ENCODE results near the gene FOXN1.
A peak's percentile ranks its signal among the peaks of the same experiment; 100 is the strongest.

Gene FOXN1

DNA sequence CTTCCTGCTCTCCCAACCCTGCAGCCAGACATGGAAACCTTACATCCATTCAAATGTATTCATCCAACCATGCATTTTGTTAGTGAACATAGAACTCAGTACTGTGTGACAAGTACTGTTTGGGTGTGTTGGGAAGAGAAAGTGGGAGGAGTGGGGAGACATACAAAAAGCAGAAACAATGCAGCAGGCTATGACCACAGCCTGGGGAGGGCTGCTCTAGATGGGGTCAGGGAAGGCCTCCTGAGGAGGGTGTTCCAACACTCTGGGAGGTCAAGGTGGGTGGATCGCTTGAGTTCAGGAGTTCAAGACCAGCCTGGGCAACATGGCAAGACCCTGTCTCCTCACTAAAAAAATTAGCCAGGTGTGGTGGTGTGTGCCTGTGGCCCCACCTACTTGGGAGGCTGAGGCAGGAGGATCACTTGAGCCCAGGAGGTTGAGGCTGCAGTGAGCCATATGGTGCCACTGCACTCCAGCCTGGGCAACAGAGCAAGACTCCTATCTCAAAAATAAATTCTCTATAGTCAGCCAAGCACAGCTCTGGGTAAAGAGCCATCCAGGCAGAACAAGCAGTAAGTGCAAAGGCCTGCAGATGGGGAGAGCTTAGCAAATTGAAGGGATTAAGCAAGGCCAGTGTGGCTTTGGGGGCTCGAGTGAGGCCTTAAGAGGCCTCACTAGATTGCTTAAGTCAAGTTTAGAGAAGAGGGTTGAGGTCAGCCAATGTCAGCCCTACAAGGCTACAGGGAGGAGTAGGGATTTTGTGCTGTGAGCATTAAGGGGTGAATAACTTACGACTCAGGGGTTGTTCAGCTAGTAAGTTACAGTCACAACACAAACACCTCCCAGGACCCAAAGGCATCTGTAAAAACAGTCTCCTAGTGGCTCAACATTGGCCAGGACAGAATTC lies 27.2 kb upstream of the FOXN1 start:
- DNase-seq (ENCODE audit: low spot score), result no peak

- DNase-seq (ENCODE audit: low spot score), result no peak
Measured at GRCh38 chr17:28480278-28480677, 25.9 kb upstream of the FOXN1 start.

GRCh38 chr17:28480799-28481571 lies 25.2 kb upstream of the FOXN1 start:
- DNase-seq (ENCODE audit: low spot score), result no peak

DNA sequence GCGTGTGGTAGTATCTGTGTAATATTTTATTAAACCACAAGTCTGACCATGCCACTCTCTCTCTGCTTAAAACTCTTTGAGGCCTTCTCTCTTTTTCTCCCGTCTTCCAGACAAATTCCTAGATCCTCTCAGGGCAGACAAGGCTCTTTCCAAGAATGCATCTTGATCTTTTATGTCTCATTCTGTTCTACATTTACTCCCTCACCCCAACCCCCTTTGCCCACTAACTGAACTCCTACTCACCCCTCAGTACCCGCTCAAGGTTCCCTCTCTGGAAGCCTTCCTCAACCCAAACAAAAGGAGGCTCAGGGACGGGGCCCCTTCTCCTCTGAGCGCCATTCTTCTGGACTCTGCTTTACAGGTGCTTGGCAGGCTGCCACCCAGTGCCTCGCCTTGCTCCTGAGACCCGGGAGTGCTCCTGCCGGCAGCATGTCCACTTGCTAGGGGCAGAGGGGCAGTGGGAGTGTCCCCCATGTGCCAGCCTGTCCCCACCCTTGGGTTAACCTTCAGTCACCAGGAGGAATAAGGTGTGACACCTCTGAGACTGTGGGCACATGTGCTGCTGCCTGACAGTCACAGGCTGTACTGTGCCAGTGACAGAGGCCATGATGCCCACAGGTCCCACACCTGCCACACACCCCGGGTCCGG lies 23.5 kb upstream of the FOXN1 start:
- no peak for DNase-seq (ENCODE audit: low spot score)

DNA sequence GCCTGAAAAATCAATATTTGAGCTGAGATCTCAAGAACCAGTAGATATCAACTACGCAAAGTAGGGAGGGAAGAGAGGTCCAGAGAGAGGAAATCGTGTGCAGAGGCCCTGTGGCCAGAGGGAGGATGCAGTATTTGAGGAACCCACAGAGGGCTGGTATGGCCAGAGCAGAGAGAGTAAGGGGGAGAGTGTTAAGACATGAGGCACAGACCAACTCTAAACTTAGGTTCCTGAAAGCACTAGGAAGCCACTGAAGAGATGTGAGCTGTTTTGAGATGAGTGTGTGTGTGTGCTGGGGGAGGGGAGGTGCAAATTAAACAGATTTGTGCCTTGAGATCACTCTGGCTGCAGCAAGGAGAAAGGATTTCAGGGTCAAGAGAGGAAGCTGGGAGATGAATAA lies 21.9 kb upstream of the FOXN1 start:
- no peak for DNase-seq (ENCODE audit: low spot score)

DNA sequence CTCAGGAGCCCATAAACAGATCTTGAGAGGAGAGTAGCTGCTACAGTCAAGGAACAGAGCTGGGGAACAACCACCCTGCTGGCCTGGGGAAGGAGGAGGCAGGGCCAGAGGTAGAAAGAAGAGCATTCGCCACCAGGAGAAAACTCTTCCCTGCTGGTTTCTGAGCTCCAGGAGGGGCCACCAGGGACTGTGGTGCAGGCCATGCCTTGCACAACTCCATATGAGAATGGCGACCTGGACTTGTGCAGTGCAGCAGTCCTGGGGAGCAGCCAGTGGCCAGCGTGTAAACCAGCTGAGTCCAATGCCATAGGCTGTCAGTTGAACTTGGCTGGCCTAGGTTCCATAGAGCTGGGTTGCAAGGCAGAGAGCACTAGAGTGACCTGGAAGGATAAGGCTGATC lies 21.1 kb upstream of the FOXN1 start:
- no peak for DNase-seq (ENCODE audit: low spot score)

DNA sequence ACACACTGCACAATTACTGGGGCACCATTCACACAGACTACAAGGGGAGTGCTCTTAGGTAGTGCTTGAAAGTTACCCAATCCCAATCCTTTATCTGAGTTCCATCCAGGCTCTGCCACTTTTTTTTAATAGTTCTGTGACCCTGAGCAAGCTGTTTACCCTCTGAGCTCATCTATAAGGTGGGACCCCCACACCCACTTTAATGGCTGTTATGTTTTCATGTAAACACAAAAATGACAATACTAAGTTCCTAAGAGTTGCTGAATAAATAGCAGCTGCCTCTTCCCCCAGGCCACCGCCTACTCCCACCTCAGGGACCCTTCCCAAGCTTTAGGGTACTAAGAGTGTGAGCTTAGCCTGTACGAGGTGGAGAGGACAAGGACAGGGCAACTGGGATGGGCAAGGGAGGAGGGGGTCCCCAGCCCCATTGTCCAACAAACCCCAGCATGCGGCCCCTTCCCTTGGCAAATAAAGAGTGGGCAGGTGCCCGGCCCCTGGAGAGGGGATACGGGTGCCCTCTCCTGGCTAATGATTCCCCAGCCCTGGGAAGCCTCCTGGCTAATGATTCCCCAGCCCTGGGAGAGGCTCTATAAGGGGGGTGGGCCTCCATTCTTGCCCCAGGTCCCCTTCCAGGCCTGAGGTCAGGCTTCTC lies 18.1 kb upstream of the FOXN1 start:
- no peak for DNase-seq (ENCODE audit: low spot score)

DNA sequence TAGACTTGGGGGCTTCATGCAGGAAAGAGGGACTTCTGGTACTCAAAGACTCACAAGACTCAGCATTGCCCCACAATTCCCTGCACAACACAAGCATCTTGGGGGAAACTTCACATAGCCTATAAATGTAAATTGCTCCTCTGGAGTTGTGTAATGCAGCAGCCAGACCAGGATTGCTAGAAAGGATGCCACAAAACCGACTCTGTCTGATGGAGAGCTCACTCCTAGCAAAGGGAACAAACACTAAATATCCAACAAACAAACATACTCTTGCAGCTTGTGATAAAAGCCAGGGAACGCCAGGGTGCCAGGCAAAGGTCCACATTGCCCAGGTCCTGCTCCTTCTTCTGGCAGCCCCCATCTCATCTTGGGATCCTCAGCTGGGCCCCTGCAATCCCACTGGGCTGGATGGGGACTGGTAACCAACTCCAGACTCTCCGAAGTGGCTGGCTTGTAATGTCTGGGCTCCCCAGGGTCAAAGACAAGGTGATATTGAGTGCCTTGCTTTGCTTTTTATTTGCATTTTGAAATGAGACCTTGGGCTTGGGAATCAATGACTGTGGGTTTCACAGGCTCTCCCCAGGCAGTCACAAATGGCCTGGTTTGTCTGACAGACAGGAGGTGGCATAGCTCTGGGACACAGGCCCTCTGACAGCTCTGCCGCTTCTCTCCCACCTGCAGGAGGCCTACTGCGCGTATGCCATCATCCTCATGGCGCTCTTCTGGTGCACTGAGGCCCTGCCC lies 17.4 kb upstream of the FOXN1 start:
- DNase-seq (ENCODE audit: low spot score), result no peak

DNA sequence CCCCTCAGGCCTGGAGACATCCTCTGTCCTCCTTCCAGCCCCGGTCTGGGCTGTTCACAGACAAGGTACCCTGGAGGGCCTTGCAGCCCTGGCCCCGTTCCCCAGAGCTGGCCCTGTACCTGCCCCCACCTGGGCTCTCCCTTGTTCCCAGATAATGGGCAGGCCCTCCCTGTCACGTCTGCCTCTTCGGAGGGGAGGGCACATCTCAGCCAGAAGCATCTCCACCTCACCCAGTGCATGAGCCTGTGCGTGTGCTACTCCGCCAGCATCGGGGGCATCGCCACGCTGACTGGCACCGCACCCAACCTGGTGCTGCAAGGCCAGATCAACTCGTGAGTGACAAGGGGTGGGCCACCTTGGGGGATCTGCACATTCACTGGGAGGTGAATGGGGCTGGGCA lies 14.9 kb upstream of the FOXN1 start:
- DNase-seq (ENCODE audit: low spot score), result no peak

- no peak for DNase-seq (ENCODE audit: low spot score)
Measured at GRCh38 chr17:28491860-28492259, 14.3 kb upstream of the FOXN1 start.

- DNase-seq (ENCODE audit: low spot score), result no peak
Measured at GRCh38 chr17:28492352-28493310, 13.5 kb upstream of the FOXN1 start.

- peak; percentile 74 for DNase-seq (ENCODE audit: low spot score)
Measured at GRCh38 chr17:28493460-28493859, 12.7 kb upstream of the FOXN1 start.

GRCh38 chr17:28494445-28495188 lies 11.5 kb upstream of the FOXN1 start:
- DNase-seq (ENCODE audit: low spot score), result peak; percentile 94

DNA sequence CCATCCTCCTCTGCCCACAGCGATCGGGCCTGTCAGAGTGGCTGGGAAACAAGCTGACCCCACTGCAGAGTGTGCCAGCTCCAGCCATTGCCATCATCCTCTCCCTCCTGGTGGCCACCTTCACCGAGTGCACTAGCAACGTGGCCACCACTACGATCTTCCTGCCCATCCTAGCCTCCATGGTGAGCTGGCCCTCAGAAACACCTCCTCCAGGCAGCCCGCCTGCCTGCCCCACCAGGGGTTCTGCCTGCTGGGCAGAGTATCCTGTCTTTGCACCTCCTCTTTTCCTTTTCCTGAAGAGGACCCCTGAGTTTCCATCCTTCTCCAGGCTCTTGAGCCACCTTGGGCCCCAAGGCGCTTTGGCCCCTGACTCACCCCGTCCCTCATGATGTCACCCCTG lies 10.5 kb upstream of the FOXN1 start:
- DNase-seq (ENCODE audit: low spot score), result no peak

DNA sequence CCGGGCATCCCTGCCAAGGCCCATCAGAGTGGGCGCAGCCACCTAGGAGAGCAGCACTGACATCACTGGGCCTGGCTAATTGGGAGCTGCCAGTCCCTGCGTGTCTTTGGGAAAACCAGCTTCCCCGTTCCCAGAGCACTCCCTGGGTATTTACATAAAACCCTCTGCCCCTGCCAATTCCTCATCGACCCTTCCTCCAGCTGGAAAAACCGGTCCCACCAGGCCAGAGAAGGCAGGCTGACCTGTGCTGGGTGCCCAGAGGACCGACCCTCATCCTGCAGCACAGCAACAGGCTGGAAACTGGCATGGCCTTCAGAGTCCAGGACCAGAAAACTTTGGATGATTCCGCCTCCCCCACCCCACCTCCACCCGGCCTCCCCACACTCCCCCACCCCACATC lies 8.2 kb upstream of the FOXN1 start:
- no peak for DNase-seq (ENCODE audit: low spot score)

DNA sequence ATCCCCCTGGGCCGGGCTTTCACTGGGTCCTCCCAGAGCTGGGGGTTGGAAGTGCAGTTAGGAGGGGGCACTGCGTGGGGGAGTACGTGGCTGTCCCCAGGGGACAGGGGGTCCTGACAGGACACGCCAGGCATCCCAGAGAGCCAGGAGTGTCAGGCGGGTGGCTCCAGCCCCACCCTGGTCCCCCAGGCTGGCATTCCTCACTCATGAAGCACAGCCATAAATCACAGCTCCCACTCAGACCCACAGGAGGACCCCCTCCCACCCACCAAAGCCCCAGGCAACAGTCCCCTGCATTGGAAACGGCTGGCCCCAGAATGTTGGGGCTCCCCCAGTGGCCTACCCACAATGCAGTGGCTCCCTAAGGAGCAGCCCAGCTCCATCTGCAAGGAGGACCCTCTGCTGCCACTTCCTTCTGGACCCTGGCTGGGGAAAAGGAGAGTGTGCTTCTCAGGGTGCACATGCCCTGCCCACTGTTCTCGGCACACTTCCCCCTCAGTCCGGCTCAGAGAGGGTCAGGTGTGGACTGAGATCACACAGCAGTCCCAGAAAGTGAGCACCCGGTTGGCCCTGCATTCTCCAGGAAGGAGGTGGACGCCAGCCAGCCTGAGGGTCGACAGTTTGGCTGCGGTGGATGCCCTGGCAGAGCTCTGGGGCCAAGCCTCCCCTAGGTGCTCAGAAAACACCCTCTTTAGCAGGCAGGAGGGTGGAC lies 7.3 kb upstream of the FOXN1 start:
- DNase-seq (ENCODE audit: low spot score), result no peak

DNA sequence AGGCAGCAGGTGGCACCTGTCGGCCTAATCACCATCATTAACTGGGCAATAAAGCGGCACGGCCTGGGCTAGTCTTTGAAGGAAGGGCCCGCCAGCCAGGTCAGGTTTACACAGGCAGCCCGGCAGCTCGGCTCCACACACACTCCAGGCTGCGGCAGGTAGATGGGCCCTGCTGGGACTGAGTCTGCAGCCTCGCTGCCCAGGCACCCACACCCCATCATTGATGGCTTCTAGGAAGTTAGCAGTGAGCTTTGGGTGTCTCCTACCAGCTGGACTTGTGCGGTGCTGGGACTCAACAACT lies 6.8 kb upstream of the FOXN1 start:
- DNase-seq (ENCODE audit: low spot score), result no peak

DNA sequence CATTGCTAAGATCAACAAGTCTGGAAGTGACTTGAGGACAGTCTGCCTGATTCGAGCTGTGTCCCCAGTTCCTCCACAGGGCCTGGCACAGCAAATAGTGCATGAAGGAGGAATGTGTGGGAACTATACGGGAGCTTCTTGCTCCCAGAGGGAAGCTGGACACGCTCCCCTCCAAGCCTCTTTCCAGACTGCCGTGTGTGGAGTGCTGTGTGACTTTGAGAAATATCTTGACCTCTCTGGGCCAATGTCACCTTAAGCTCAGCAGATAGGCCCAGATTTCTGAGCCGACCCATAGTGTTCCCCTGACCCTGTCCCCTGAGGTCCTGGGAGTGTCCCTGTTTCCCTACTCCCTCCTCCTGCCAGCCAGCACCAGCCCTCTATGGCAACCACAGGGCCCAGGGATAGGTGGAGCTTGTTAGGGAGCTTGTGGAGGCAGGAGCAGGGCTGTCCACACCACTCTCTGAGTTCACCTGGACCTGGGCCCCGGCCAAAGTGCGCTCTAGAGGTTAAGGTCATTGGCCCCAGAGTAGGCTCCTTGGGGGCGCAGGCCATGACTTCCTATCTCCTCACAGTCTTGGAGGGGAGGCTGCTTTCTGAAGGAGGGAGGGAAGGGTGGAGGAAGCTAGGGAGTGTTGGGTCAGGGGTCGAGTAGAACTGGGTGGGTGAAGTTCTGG lies 6.3 kb upstream of the FOXN1 start:
- DNase-seq (ENCODE audit: low spot score), result no peak

Measured in hepatic stellate cell (primary cell).